ENCODE results near the gene ETV3. TPM values are rescaled to one million over a fixed set of nuclear protein-coding genes. Genes with fewer than 3 reads are reported as not detected.

ETV3 gene
- total and polyA plus RNA-seq, 2 of the 8 experiments (the other 6 are each of a cell fraction or from before 2014, with no cell fraction given): 6.0 to 23.8 TPM

DNA sequence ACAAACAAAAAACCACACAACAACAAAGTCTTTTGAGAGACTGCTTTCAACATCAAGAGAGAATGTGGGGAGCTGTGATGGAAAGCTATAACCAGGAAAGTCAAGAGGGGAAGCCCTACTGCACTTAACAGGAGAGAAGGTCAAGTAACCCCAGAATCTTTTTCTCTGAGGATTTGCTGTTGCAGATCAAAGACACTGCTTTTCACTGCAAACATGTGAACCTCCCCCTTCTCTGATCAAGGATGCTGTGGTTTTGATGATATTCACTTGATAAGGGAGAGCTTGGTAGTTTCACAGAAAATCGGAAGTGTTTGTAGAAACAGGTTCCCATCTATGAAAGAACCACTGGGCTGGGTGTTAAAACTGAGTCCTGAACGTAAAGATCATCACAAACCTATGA, 4.8 kb downstream of the ETV3 start:
- Histone ChIP-seq H3K56ac (replicated peaks; ENCODE audit: insufficient read length, low read depth, low read length) (no peak overlapping the region), H2BK5ac (ENCODE audit: low read depth, low read length) (no peak overlapping the region), H2BK12ac (ENCODE audit: low read depth, low read length) (no peak overlapping the region), H3K23ac (ENCODE audit: insufficient read length) (no peak overlapping the region), H3K4me2 (ENCODE audit: insufficient read depth in 1 of 2, low read depth in 2 of 2, low read length in 2 of 2) (no peak overlapping the region), H3K18ac (ENCODE audit: extremely low read depth, low read length) (no peak overlapping the region), H4K8ac (ENCODE audit: extremely low read depth, insufficient read depth, low read length) (no peak overlapping the region), H3K9ac (replicated peaks in 1 of 4; ENCODE audit: extremely low read depth in 1 of 4, low read depth in 3 of 4, low read length in 3 of 4) (no peak overlapping the region), H4K91ac (replicated peaks; ENCODE audit: insufficient read length, low read length) (no peak overlapping the region), H2BK120ac (replicated peaks; ENCODE audit: low read depth, low read length) (no peak overlapping the region), H3K27me3 (replicated peaks in 1 of 4; ENCODE audit: control insufficient read depth in 3 of 4, extremely low read depth in 1 of 4, insufficient read depth in 3 of 4, low read length in 3 of 4) (no peaks in the 10 kb centered on the region), H2AFZ (ENCODE audit: low read length) (no peak overlapping the region), H3K27ac (ENCODE audit: low read depth, low read length) (no peak overlapping the region), H4K5ac (ENCODE audit: insufficient read length, low read depth, low read length) (no peak overlapping the region), H3K79me1 (ENCODE audit: low read depth, low read length) (peaks cover 8% of the 10 kb centered on the region), H3K4ac (replicated peaks; ENCODE audit: insufficient read length, low read depth, low read length) (no peak overlapping the region), H3K79me2 (ENCODE audit: control insufficient read depth in 1 of 2, insufficient read depth in 2 of 2, low read length in 2 of 2) (peaks cover 7 to 29% of the 10 kb centered on the region in 2 experiments; a peak in 3 of 4 replicates), H2BK20ac (ENCODE audit: low read length) (no peak overlapping the region), H3K14ac (ENCODE audit: insufficient read length) (no peak overlapping the region), H2AK5ac (ENCODE audit: low read depth, low read length) (no peak overlapping the region), H3K23me2 (ENCODE audit: low read depth, low read length) (peaks cover 7% of the 10 kb centered on the region; the same call in 1 of the 2 replicates), H3K4me3 (ENCODE audit: extremely low read depth in 1 of 4, insufficient read depth in 2 of 4, low read depth in 3 of 4, low read length in 4 of 4) (no peak overlapping the region), H3K9me3 (ENCODE audit: insufficient read depth in 2 of 2, low read depth in 1 of 2, low read length in 1 of 2) (no peaks in the 10 kb centered on the region), H3K36me3 (ENCODE audit: control insufficient read depth in 2 of 4, insufficient read depth in 4 of 4, low read length in 3 of 4) (peaks cover 12 to 63% (median 44%) of the 10 kb centered on the region in 4 experiments; a peak in 7 of 8 replicates), H3K4me1 (replicated peaks in 1 of 4; ENCODE audit: control insufficient read depth in 3 of 4, insufficient read depth in 4 of 4, low read length in 3 of 4) (peaks cover 0 to 5% (median 2%) of the 10 kb centered on the region in 4 experiments; a peak in 1 of 7 replicates), H2BK15ac (ENCODE audit: low read length) (no peak overlapping the region), H4K20me1 (replicated peaks in 1 of 2; ENCODE audit: control insufficient read depth in 1 of 2, insufficient read depth in 2 of 2, low read length in 2 of 2) (peaks cover 9 to 11% of the 10 kb centered on the region in 2 experiments)
- CTCF ChIA-PET (ENCODE audit: partially characterized antibody): interaction anchor here (1.1 to 16.2 kb wide), 4 partner anchors 9 to 45 kb away, joined by 3 to 187 read pairs (median 49); no protein-coding TSS in a partner anchor
- POLR2A ChIA-PET (ENCODE audit: partially characterized antibody): no interaction called here
- DNase-seq (ENCODE audit: low read depth in 1 of 2, low spot score in 2 of 2): no peak
- FAIRE-seq: no peak
- WGBS, 2 experiments (ENCODE audit: extremely low coverage in 1 of 2, insufficient coverage in 1 of 2, insufficient read length in 1 of 2, insufficient replicate concordance in 2 of 2, low coverage in 1 of 2, low lambda C conversion rate in 2 of 2, missing lambda C conversion rate in 1 of 2): 80% methylated on average over 2 of the region's 2 CpGs; no CpG with 5 or more reads in 1 of the 2 experiments
- TF ChIP-seq PHF8 (conservative IDR thresholded peaks at IDR 0.05; ENCODE audit: low read depth, low read length) (no peak), HDAC2 (IDR thresholded peaks at IDR 0.05; ENCODE audit: borderline replicate concordance in 1 of 2, low read depth in 2 of 2, low read length in 2 of 2) (no peak), SIN3A (conservative IDR thresholded peaks at IDR 0.05 in 1 of 2, IDR thresholded peaks at IDR 0.05 in 1 of 2; ENCODE audit: low read depth in 1 of 2, low read length in 2 of 2) (no peak), RXRA (IDR thresholded peaks at IDR 0.05; ENCODE audit: insufficient read depth, low read depth, low read length) (no peak), RNF2 (IDR thresholded peaks at IDR 0.05; ENCODE audit: borderline replicate concordance, low read depth, low read length, missing control alignments, poor library complexity, severe bottlenecking) (no peak)
- TF ChIP-seq, protein P1, sequence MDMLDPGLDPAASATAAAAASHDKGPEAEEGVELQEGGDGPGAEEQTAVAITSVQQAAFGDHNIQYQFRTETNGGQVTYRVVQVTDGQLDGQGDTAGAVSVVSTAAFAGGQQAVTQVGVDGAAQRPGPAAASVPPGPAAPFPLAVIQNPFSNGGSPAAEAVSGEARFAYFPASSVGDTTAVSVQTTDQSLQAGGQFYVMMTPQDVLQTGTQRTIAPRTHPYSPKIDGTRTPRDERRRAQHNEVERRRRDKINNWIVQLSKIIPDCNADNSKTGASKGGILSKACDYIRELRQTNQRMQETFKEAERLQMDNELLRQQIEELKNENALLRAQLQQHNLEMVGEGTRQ (IDR thresholded peaks at IDR 0.05; ENCODE audit: low read length): no peak

Measured in H1 (cell line).